ENCODE measurements around the gene LMCD1. TPM values are rescaled to one million over a fixed set of nuclear protein-coding genes. Genes with fewer than 3 reads are reported as not detected.

Gene LMCD1
- total RNA-seq, 3 donors from 2014 or later (not counting 1 experiment from before 2014, with no cell fraction given) = not detected

GRCh38 chr3:8595695-8596115 is 94.1 kb downstream of the LMCD1 start:
- Mint-ChIP-seq H3K4me1 (no peaks in the 10 kb centered on the region), H3K36me3 (no peaks in the 10 kb centered on the region), H3K27me3 (ENCODE audit: low read depth in 2 of 2) (peaks cover 0 to 3% of the 10 kb centered on the region in 2 donors), H3K27ac (no peak overlapping the region), H3K4me3 (no peak overlapping the region), H3K9me3 (no peaks in the 10 kb centered on the region)
- H3K27me3 ChIP-seq (ENCODE audit: control insufficient read depth, insufficient read depth, low read length) = no peaks in the 10 kb centered on the region
- H3K4me1 ChIP-seq (ENCODE audit: control insufficient read depth, insufficient read depth, low read length) = no peaks in the 10 kb centered on the region
- WGBS (ENCODE audit: insufficient coverage) = 92% methylated on average over 9 of the region's 9 CpGs
- no peak overlapping the region for H3K27ac ChIP-seq (ENCODE audit: low read length)
- no peak for ATAC-seq
- DNase-seq = no peak
- H3K4me3 ChIP-seq (ENCODE audit: low read length) = no peak overlapping the region
- no peaks in the 10 kb centered on the region for H3K9me3 ChIP-seq (ENCODE audit: control insufficient read depth, insufficient read depth, low read length)
- TF ChIP-seq, protein P1, sequence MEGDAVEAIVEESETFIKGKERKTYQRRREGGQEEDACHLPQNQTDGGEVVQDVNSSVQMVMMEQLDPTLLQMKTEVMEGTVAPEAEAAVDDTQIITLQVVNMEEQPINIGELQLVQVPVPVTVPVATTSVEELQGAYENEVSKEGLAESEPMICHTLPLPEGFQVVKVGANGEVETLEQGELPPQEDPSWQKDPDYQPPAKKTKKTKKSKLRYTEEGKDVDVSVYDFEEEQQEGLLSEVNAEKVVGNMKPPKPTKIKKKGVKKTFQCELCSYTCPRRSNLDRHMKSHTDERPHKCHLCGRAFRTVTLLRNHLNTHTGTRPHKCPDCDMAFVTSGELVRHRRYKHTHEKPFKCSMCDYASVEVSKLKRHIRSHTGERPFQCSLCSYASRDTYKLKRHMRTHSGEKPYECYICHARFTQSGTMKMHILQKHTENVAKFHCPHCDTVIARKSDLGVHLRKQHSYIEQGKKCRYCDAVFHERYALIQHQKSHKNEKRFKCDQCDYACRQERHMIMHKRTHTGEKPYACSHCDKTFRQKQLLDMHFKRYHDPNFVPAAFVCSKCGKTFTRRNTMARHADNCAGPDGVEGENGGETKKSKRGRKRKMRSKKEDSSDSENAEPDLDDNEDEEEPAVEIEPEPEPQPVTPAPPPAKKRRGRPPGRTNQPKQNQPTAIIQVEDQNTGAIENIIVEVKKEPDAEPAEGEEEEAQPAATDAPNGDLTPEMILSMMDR (IDR thresholded peaks at IDR 0.05) = no peak
- intact Hi-C loops (cut with micrococcal nuclease) = no loop called here
- no peaks in the 10 kb centered on the region for H3K36me3 ChIP-seq (ENCODE audit: control insufficient read depth, insufficient read depth, low read length)

- ATAC-seq (no peak), DNase-seq (no peak)
- TF ChIP-seq, protein P1 (IDR thresholded peaks at IDR 0.05) = no peak
- Mint-ChIP-seq H3K4me3 (no peak overlapping the region), H3K9me3 (no peaks in the 10 kb centered on the region), H3K27me3 (ENCODE audit: low read depth in 2 of 2) (peaks cover 0 to 3% of the 10 kb centered on the region in 2 donors), H3K4me1 (no peaks in the 10 kb centered on the region), H3K36me3 (no peaks in the 10 kb centered on the region), H3K27ac (no peak overlapping the region)
- intact Hi-C loops (cut with micrococcal nuclease) = no loop called here
- Histone ChIP-seq H3K27me3 (ENCODE audit: control insufficient read depth, insufficient read depth, low read length) (no peaks in the 10 kb centered on the region), H3K4me1 (ENCODE audit: control insufficient read depth, insufficient read depth, low read length) (no peaks in the 10 kb centered on the region), H3K4me3 (ENCODE audit: low read length) (no peak overlapping the region), H3K27ac (ENCODE audit: low read length) (no peak overlapping the region), H3K36me3 (ENCODE audit: control insufficient read depth, insufficient read depth, low read length) (no peaks in the 10 kb centered on the region), H3K9me3 (ENCODE audit: control insufficient read depth, insufficient read depth, low read length) (no peaks in the 10 kb centered on the region)
- 87% methylated on average over 18 of the region's 18 CpGs for WGBS (ENCODE audit: insufficient coverage)
These were observed 94.9 kb downstream of the LMCD1 start for GRCh38 chr3:8596321-8597218.

GRCh38 chr3:8597219-8597853 is 95.7 kb downstream of the LMCD1 start:
- peaks cover 0 to 3% of the 10 kb centered on the region in 2 donors for H3K27me3 Mint-ChIP-seq (ENCODE audit: low read depth in 2 of 2)
- H3K4me3 Mint-ChIP-seq = no peak overlapping the region
- ATAC-seq = no peak
- Histone ChIP-seq H3K9me3 (ENCODE audit: control insufficient read depth, insufficient read depth, low read length) (no peaks in the 10 kb centered on the region), H3K27me3 (ENCODE audit: control insufficient read depth, insufficient read depth, low read length) (no peaks in the 10 kb centered on the region), H3K27ac (ENCODE audit: low read length) (no peak overlapping the region), H3K36me3 (ENCODE audit: control insufficient read depth, insufficient read depth, low read length) (no peaks in the 10 kb centered on the region), H3K4me1 (ENCODE audit: control insufficient read depth, insufficient read depth, low read length) (no peaks in the 10 kb centered on the region), H3K4me3 (ENCODE audit: low read length) (no peak overlapping the region)
- 78% methylated on average over 7 of the region's 7 CpGs for WGBS (ENCODE audit: insufficient coverage)
- no peak overlapping the region for H3K27ac Mint-ChIP-seq
- TF ChIP-seq, protein P1 (IDR thresholded peaks at IDR 0.05) = no peak
- H3K9me3 Mint-ChIP-seq = no peaks in the 10 kb centered on the region
- no peaks in the 10 kb centered on the region for H3K4me1 Mint-ChIP-seq
- DNase-seq = no peak
- intact Hi-C loops (cut with micrococcal nuclease) = no loop called here
- H3K36me3 Mint-ChIP-seq = no peaks in the 10 kb centered on the region
